Endothelial cell of umbilical vein (primary cell): ENCODE data around the gene GPX1. TPM values are rescaled to one million over a fixed set of nuclear protein-coding genes. Genes with fewer than 3 reads are reported as not detected.

Experiments used
- BruUV-seq: library from RNA; stranded (reverse); fragments of 400-500 nt; replicated peaks from 2 replicates; lab custom pipeline; 2021; lab: Mats Ljungman, UMichigan
- CTCF ChIA-PET: fragments of 300-600, 350-600 bp; sonication (Branson Sonifier 250); formaldehyde crosslinking; loops from one replicate; lab custom pipeline; 2021; ENCODE audit warnings: antibody characterized with exemption, inconsistent platforms; lab: Charles Lee
- POLR2A ChIA-PET: fragments of 300-600, 350-600 bp; sonication (Branson Sonifier 250); formaldehyde crosslinking; loops from one replicate; lab custom pipeline; 2021; ENCODE audit warnings: antibody characterized with exemption, inconsistent platforms; lab: Charles Lee
- DNase-seq: peaks from one replicate; pipeline ENCODE4 v3.0.0-alpha.2; 2011; ENCODE audit warnings: low read depth, low spot score
- FAIRE-seq: peaks from 2 replicates; lab custom pipeline; 2011; peaks lifted over from hg19 to GRCh38; lab: Jason Lieb, UNC
- H2AFZ ChIP-seq: 2 replicates; pipeline ENCODE4 v1.6.0; 2012; ENCODE audit warnings: low read depth, low read length, control low read depth, inconsistent platforms
- H3K27ac ChIP-seq: 2 replicates; pipeline ENCODE4 v1.5.1; 2011; ENCODE audit warnings: low read depth, mild to moderate bottlenecking, control low read depth, low read length, moderate library complexity; ENCODE audit not compliant: insufficient read depth
- H3K27me3 ChIP-seq, 2 experiments: 2 replicates each; pipeline versions ENCODE4 v1.6.0 to v1.6.1; 2011; ENCODE audit warnings: low read length in 2 of 2, mixed read lengths in 1 of 2; ENCODE audit not compliant: control insufficient read depth in 2 of 2, insufficient read depth in 2 of 2
- H3K36me3 ChIP-seq, 2 experiments: 2 replicates in 1 of 2; 3 replicates in 1 of 2; pipeline ENCODE4 v1.5.1; 2011; ENCODE audit warnings: low read length in 2 of 2, mild to moderate bottlenecking in 1 of 2, moderate library complexity in 1 of 2; ENCODE audit not compliant: control insufficient read depth in 2 of 2, insufficient read depth in 2 of 2; ENCODE audit errors: extremely low read depth in 1 of 2
- H3K4me1 ChIP-seq: 3 replicates; pipeline ENCODE4 v1.5.1; 2011; ENCODE audit warnings: mild to moderate bottlenecking, low read length; ENCODE audit not compliant: control insufficient read depth, insufficient read depth; ENCODE audit errors: extremely low read depth
- H3K4me2 ChIP-seq: 2 replicates; pipeline ENCODE4 v1.6.1; 2011; ENCODE audit warnings: low read length, control low read depth, mixed read lengths; ENCODE audit not compliant: insufficient read depth
- H3K4me3 ChIP-seq, 3 experiments: fragments of 200-600 bp in 1 of 3; sonication (generic), shearing (Covaris generic) in 1 of 3; replicated peaks in 1 of 3; 2 replicates each; pipeline ENCODE4 v1.5.1; 2011 to 2016; ENCODE audit warnings: control low read depth in 3 of 3, low read length in 3 of 3, mild to moderate bottlenecking in 2 of 3, inconsistent platforms in 1 of 3, low read depth in 1 of 3, moderate library complexity in 1 of 3; ENCODE audit not compliant: insufficient read depth in 1 of 3
- H3K79me2 ChIP-seq: 2 replicates; pipeline ENCODE4 v1.6.0; 2012; ENCODE audit warnings: low read length, inconsistent platforms; ENCODE audit not compliant: control insufficient read depth, insufficient read depth
- H3K9ac ChIP-seq: replicated peaks from 2 replicates; pipeline ENCODE3; 2011; ENCODE audit warnings: low read length, control low read depth; ENCODE audit not compliant: insufficient read depth; ENCODE audit errors: extremely low read depth
- H3K9me1 ChIP-seq: replicated peaks from 3 replicates; pipeline ENCODE4 v1.6.0; 2011; ENCODE audit warnings: mild to moderate bottlenecking, low read length; ENCODE audit not compliant: control insufficient read depth, insufficient read depth; ENCODE audit errors: extremely low read depth
- H3K9me3 ChIP-seq: replicated peaks from 2 replicates; pipeline ENCODE4 v1.5.1; 2012; ENCODE audit warnings: low read length, inconsistent platforms; ENCODE audit not compliant: control insufficient read depth, insufficient read depth
- H4K20me1 ChIP-seq: replicated peaks from 2 replicates; pipeline ENCODE3; 2011; ENCODE audit warnings: mild to moderate bottlenecking, low read length; ENCODE audit not compliant: control insufficient read depth, insufficient read depth; ENCODE audit errors: extremely low read depth
- EZH2 ChIP-seq: IDR thresholded peaks from 2 replicates; pipeline ENCODE4 v1.6.1; 2012; ENCODE audit warnings: borderline replicate concordance, low read depth, mild to moderate bottlenecking, moderate library complexity, low read length, inconsistent platforms; ENCODE audit not compliant: severe bottlenecking
- FOS ChIP-seq: IDR thresholded peaks from 2 replicates; pipeline ENCODE4 v1.6.1; 2011; ENCODE audit warnings: mild to moderate bottlenecking, low read length, moderate library complexity, borderline replicate concordance; ENCODE audit not compliant: insufficient read depth
- GATA2 ChIP-seq: IDR thresholded peaks from 2 replicates; pipeline ENCODE4 v1.7.0; 2011; ENCODE audit warnings: low read depth, mild to moderate bottlenecking, moderate library complexity, mixed read lengths, low read length; ENCODE audit not compliant: insufficient read length, insufficient read depth
- JUN ChIP-seq: IDR thresholded peaks from 2 replicates; pipeline ENCODE4 v1.6.1; 2011; ENCODE audit warnings: borderline replicate concordance, low read depth; ENCODE audit not compliant: insufficient read length, insufficient read depth
- MYC ChIP-seq: IDR thresholded peaks from one replicate; pipeline ENCODE4 v1.6.1; 2011; ENCODE audit warnings: mild to moderate bottlenecking, low read depth, low read length
- POLR2A ChIP-seq: IDR thresholded peaks from 2 replicates; pipeline ENCODE4 v1.6.1; 2012; ENCODE audit warnings: low read depth, mild to moderate bottlenecking, control low read depth, low read length
- POLR2AphosphoS5 ChIP-seq: IDR thresholded peaks from 2 replicates; pipeline ENCODE4 v1.6.1; 2012; ENCODE audit warnings: low read depth, mild to moderate bottlenecking, control low read depth, low read length, moderate library complexity; ENCODE audit not compliant: insufficient read depth
- dilution Hi-C: fragments of 300-500 bp; cut with MboI; formaldehyde crosslinking; loops from one replicate; pipeline ENCODE4 v1.15.0; 2019; ENCODE audit warnings: low sequenced_read_pairs; ENCODE audit not compliant: extremely low pct_ligation_motif_present
- intact Hi-C: fragments of 100-400 bp; cut with micrococcal nuclease; formaldehyde crosslinking; loops from one replicate; pipeline ENCODE4 v1.10.0; 2022
- polyA plus RNA-seq, 4 experiments: library from polyadenylated mRNA; depleted of rRNA in 3 of 4; stranded (reverse) in 3 of 4; unstranded in 1 of 4; fragments of >200 nt; gene quantifications; 2 replicates each; pipeline versions ENCODE4 v1.2.1 to v1.2.3, GENCODE V29; 2011 to 2012; ENCODE audit warnings: missing spikeins in 1 of 4
- total RNA-seq: library from RNA; stranded (reverse); gene quantifications from 2 replicates; pipeline ENCODE4 v1.2.3, GENCODE V29; 2021
- TF ChIP-seq, protein P1 (sequence below): IDR thresholded peaks from 2 replicates; pipeline ENCODE4 v1.6.1; 2011; ENCODE audit not compliant: insufficient read depth, insufficient read length
- TF ChIP-seq, protein P2 (sequence below), 2 donors: IDR thresholded peaks; 1 replicate in 1 of 2; 2 replicates in 1 of 2; pipeline ENCODE4 v1.5.1; 2011; ENCODE audit warnings: low read length in 2 of 2, mild to moderate bottlenecking in 2 of 2, moderate library complexity in 2 of 2, control low read depth in 1 of 2, inconsistent platforms in 1 of 2, low read depth in 1 of 2; ENCODE audit not compliant: insufficient read depth in 1 of 2; ENCODE audit errors: extremely low read depth in 1 of 2

The GPX1 gene
- total and polyA plus RNA-seq, 2 donors (not counting 3 experiments of a cell fraction or from before 2014, with no cell fraction given), result 461 to 1,348 TPM

DNA sequence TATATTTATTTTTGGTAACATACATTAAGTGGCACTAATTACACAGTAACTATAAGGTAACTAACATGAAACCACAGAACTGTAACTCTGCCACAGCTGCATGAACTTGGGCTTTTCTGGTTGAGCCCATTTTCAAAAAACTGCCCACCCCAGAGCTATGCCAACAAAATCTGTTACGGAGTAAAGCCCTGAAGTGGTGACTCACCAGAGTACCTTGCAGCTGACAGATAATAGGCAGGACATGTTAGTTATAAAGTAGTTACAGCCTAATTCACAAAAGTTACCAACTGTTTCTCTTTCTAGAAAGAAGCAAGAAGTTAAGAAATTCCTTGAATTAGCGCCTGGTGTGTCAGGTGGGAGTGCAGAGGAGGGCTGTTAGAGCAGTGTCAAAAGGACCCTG lies 1.5 kb upstream of the GPX1 start:
- intact Hi-C loops (no loop called here), dilution Hi-C loops (no loop called here)
- Histone ChIP-seq H2AFZ (no peak overlapping the region), H3K9me1 (no peaks in the 10 kb centered on the region), H3K36me3 (peaks cover 15 to 23% of the 10 kb centered on the region in 2 experiments), H3K9ac (no peak overlapping the region), H4K20me1 (no peaks in the 10 kb centered on the region), H3K9me3 (no peaks in the 10 kb centered on the region), H3K27ac (peak overlapping the region; percentile 66), H3K4me3 (no peak overlapping the region), H3K4me2 (peak overlapping the region; percentile 67), H3K79me2 (peaks cover 30% of the 10 kb centered on the region), H3K27me3 (no peaks in the 10 kb centered on the region), H3K4me1 (peaks cover 31% of the 10 kb centered on the region)
- BruUV-seq, result TSS peak; percentile 0
- CTCF ChIA-PET, result interaction anchor here (0.9 to 8.2 kb wide), 5 partner anchors 14 to 188 kb away, joined by 3 to 68 read pairs (median 5); partner anchors contain the start of genes KLHDC8B and USP4
- POLR2A ChIA-PET, result interaction anchor here (0.8 to 3.7 kb wide), 2 partner anchors 20 to 69 kb away, joined by 9 to 39 read pairs; partner anchors contain the start of genes NICN1 and USP4
- FAIRE-seq, result peak; percentile 68
- peak; percentile 34 for DNase-seq
- TF ChIP-seq EZH2 (no peak), POLR2AphosphoS5 (no peak), POLR2A (no peak), FOS (peak; percentile 67), JUN (peak; percentile 37), GATA2 (no peak), MYC (no peak)
- TF ChIP-seq, protein P1, sequence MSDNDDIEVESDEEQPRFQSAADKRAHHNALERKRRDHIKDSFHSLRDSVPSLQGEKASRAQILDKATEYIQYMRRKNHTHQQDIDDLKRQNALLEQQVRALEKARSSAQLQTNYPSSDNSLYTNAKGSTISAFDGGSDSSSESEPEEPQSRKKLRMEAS, result no peak
- TF ChIP-seq, protein P2, sequence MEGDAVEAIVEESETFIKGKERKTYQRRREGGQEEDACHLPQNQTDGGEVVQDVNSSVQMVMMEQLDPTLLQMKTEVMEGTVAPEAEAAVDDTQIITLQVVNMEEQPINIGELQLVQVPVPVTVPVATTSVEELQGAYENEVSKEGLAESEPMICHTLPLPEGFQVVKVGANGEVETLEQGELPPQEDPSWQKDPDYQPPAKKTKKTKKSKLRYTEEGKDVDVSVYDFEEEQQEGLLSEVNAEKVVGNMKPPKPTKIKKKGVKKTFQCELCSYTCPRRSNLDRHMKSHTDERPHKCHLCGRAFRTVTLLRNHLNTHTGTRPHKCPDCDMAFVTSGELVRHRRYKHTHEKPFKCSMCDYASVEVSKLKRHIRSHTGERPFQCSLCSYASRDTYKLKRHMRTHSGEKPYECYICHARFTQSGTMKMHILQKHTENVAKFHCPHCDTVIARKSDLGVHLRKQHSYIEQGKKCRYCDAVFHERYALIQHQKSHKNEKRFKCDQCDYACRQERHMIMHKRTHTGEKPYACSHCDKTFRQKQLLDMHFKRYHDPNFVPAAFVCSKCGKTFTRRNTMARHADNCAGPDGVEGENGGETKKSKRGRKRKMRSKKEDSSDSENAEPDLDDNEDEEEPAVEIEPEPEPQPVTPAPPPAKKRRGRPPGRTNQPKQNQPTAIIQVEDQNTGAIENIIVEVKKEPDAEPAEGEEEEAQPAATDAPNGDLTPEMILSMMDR (IDR thresholded peaks at IDR 0.05; ENCODE audit: extremely low read depth in 1 of 2, insufficient read depth in 1 of 2, low read depth in 1 of 2, low read length in 2 of 2), result no peak
